GM18502 (cell line): ENCODE measurements around the gene FAP.

ENCODE experiments used
- ATAC-seq: cut with Tn5 transposase; IDR thresholded peaks from one replicate; pipeline ENCODE4 v1.9.1; 2021; ENCODE audit warnings: mild to moderate bottlenecking; ENCODE audit not compliant: unreplicated experiment, poor library complexity

The FAP gene, protein sequence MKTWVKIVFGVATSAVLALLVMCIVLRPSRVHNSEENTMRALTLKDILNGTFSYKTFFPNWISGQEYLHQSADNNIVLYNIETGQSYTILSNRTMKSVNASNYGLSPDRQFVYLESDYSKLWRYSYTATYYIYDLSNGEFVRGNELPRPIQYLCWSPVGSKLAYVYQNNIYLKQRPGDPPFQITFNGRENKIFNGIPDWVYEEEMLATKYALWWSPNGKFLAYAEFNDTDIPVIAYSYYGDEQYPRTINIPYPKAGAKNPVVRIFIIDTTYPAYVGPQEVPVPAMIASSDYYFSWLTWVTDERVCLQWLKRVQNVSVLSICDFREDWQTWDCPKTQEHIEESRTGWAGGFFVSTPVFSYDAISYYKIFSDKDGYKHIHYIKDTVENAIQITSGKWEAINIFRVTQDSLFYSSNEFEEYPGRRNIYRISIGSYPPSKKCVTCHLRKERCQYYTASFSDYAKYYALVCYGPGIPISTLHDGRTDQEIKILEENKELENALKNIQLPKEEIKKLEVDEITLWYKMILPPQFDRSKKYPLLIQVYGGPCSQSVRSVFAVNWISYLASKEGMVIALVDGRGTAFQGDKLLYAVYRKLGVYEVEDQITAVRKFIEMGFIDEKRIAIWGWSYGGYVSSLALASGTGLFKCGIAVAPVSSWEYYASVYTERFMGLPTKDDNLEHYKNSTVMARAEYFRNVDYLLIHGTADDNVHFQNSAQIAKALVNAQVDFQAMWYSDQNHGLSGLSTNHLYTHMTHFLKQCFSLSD

GRCh38 chr2:162243294-162243693, at the start of gene FAP:
FAP (minus strand) TSS chr2:162243445; CDS start chr2:162243327, 118 bp downstream.
- ATAC-seq = no peak

DNA sequence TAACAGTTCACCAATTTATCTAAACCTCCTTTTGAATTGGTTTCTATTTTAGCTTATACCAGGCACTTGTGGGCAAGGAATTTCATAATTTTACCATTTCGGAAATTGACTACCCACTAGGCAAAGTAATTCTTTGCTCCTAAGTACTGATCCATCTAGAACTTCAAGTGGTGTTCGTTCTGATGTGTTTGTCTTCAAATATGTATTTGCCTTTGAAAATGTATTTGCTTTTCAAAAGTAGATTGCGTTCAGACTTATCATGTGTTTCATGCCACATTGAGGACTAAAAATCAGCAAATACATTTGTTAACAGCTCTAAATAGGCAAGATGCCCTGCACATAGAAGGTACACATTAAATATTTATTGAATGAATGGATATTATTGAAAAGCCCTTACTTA, 48.5 kb upstream of the FAP start:
- ATAC-seq = no peak

DNA sequence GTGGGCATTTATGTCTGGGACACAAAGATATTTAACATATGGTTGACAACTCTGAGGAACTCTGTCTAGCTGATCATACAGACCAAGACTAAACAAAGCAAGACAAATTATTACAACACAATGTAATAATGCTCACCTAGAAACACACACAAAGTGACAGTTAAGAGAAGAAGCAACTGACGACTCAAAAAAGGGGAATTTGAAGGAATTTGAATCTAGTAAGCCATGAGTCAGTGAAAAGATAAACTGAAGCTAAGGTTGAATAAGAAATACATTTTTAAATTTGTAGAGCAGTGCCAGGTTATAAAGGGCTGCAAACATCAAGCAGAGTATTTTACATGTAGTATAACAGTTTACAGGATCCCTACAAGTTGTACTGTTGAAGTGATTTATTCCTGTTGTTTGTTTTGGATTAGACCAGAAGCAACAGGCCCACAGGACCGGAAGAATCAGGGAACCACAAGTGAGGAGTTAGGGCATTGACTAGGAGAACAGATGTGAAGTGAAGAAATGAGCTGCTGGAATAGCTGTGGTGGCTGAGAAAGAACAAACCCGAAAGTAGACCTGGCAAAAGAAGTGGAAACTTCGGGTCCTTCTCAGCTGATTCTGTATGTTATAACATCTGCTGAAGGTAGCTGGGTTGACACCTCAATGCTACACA, 39.6 kb upstream of the FAP start:
- ATAC-seq = no peak

DNA sequence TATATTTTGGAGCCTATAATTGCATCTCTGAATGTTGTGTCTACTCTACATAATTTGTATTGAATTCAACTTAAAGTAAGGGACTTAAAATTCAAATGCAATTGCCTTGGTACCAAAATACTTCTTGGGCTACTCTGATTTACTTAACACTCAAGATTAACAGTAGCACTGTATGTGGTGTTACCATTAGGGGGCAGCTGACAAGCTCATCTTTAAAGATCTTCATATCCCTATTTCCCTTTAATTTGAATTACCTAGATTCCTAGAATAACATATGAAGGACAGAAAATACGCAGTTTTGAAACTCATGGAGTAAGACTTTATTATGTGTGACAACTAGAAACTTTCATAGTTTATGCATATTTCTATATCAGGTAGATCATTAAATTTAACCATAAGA, 37.4 kb upstream of the FAP start:
- no peak for ATAC-seq

DNA sequence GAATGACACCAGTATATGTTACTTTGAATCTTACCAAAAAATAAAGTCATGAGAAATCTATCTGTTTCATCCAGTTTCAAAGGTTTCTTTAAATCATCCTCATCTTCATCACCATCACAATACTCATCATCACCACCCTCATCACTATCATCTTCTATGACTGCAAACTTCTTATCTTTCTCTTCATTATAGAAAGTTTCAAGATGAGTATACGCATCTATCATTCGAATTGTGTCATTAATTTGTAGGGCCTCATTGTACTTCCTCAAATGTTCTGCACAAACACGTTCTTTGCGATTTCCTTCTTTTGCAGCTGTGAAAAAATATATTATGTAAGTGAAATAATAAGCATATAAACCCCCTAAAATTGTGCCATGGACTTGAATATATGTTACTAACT, 34.1 kb upstream of the FAP start:
- ATAC-seq = no peak

DNA sequence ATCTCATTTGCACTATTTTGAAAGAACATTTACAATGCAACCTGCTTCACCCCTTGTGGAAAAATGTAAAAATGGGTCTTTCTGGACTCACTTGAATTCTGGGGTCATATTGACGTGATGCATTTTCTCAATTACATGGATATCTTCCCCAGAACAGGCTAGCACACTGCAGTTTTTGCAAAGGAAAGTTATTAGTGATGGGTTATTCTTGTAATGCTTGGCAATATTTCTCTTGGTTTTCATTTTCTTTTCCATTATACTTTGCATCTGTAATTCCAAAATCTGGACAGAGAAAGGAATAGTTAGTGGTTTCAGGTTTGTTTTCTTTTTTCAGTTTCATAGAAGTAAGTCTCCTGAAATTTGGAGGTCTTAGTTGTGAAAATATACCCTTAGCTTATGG, 24.8 kb upstream of the FAP start:
- ATAC-seq = no peak

GRCh38 chr2:162267496-162267895, 24.3 kb upstream of the FAP start:
- ATAC-seq = no peak

DNA sequence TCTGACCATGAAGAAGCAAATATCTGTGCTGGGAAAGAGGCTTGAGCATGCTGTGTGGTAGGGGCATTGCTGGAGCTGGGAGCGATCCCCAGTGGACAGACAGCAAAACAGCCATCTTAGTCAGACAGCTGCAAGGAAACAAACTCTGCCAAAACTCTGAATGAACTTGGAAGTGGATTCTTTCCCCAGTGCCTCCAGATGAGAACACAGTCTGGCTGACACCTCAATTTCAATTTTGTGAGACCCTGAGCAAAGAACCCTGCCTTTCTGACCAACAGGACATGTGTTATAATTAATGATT, 23.2 kb upstream of the FAP start:
- no peak for ATAC-seq

DNA sequence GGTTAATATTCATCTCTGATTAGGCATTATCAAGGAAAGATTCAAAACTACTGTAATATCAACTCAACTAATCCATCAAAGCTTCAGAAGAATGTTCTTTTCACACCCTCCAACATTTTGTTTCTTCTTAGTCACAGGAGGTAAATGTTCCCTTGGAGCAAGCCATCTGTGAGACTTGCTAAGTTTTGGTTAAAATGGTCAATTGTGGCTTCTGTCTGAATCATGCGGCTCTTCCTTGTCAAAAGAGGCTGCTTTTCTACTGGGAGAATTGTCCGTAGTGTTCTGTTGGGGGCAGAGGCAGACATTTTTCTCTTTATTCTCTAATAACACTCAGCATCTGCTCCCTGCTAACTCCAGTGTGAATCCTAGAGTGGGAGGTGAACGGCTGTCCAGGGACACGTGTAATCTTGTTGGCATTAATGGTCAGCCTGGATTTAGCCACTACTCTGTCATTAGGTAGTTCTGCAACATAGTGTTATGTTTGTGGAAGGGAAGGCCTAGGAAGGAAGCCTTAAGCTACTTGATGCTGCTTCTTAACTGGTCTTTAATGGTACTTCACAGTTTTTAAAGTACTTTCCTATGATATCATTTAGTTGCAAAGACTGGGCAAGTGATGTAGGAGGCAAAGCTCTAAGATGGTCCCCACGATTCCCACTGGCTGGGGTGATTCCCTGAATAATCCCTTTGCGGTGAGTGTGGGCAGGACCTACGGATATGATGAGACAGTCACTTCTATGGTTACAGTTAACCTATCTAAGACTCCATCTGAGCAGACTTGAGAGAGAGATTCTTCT, 22.6 kb upstream of the FAP start:
- ATAC-seq = no peak

DNA sequence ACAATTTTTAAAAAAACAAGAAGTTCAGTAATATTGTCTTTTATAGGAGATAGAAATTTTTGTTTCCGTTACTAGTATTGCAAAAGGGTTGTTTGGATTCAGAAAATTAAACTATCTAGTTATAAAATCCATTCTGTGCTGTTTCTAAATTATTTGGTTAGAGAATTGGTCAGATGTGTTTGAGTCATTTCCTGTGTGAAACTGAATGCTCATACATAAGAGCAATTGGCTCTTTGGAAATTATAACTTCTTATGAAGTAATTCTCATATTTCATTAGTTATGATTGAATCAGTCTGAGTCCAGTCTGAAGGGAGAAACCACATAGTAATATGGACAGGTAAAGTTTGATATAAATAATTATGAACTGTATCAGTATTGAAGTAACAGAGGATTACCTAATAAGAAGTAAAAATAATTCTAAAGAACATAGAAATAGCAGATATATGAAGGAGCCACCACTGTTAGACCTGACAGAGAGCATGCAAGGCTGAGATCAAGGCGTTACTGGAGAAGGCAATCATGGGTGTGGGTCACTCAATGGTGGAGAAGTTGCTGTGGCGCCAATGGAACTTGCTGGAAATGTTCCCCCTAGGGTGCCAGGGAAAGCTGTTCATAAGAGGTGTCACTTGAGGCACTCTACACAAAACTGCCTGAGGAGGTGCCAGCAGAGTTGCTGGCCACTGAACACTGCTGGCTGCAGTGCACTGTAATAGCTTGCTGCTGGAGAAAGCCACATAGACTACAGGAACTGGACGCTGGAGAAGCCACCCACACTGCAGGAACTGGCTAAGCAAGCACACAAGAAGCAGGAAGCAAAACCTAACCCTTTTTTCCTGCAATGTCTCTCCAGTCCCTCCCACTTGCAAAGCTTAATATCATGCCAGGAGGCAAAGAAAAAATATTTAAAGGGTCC, 18.0 kb upstream of the FAP start:
- ATAC-seq = peak; percentile 70

DNA sequence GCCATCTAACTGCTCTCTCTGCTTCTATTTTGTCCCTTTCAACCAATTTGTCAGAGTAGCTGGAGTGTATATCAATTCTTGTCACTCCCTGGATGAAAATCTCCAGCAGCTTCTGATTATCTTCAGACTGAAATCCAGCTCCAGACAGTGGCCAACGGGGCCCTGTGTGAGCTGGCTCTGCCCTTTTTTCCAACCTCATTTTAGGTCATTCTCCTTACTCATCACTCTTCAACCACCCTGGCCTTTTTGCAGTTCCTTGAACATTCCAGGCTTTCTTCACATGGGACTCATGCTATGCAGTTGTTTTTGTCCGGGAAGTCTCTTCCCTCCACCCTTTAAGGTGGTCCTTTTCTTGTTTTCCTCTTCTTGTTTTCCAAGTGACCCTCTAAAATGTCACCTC, 15.4 kb upstream of the FAP start:
- ATAC-seq = no peak

DNA sequence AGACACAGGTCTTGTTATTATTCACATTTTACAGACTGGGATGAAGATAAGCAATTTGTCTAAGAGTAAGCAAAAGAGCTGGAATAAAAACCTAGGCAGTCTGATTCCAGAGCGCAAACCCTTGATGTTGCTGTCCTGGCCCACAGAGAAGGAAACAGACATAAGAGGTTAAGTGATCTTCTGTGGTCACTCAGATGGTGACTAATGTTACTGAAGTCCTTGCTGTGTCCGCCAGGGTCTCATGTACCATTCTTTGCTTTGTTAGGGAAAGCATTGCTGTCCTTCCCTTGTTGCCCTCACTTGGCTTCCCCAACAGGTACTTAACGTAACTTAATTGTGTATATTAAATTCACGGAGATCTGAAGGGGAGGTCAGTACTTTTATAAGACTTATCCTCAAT, 14.9 kb upstream of the FAP start:
- no peak for ATAC-seq

DNA sequence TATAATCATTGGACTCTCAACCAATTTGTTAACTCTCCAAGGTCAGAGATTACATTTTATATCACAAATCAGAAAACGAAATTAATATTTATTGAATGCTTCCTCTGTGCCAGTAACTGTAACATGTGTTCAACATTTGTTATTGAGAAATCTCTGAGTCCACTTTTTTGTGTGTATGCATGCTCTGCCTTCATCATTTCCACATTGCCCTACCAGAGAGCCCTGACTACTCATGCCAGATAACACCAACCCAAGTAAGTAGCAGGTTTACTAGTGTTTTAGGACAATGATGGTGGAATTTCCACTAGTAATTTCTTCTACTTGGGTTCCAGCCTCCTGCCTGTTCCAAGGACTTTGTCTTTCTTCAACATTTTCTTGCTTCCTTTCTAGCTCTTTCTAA, 14.2 kb upstream of the FAP start:
- ATAC-seq = no peak

DNA sequence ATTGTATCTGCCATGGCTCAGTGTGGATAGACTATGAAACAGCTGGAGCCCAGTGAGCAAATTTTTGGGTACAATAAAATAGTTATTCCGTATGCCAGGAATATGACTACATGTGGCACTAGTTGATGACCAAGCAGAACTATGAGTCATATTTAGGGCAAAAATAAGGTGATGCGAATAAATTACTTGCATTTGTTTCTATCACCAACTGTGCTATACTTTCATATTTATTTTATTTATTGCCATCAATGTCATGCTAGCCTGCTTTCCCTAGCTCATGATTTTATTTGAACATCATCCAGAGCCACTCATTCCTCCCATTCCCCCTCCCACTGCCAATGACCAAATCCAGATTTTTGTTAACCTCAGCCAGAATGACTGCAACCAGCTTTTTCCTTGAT, 13.3 kb upstream of the FAP start:
- ATAC-seq = no peak

GRCh38 chr2:162254236-162254871, 11.1 kb upstream of the FAP start:
- no peak for ATAC-seq

- ATAC-seq = no peak
These were observed 10.2 kb upstream of the FAP start for GRCh38 chr2:162253435-162253834.

- no peak for ATAC-seq
These were observed 8.9 kb upstream of the FAP start for GRCh38 chr2:162252153-162252552.

DNA sequence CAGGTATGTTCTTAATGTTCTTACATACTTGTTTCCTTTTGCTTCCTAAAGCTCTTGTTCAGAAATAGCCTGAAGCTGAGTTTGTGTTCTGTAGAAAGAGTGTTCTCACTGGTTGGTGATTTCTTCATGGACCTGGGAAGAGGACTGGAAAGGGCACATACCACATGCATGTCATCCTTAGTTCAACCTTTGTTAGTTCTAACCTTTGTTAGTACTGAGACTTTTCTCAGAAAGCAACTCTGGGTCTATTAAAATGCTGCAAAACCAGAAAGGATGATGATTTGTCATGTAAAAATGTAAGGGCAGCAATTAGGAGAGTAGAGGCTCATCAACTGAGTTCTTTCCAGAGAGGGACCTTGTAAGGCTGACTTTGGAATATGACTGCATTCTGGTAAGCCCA, 2.5 kb upstream of the FAP start:
- ATAC-seq = no peak

DNA sequence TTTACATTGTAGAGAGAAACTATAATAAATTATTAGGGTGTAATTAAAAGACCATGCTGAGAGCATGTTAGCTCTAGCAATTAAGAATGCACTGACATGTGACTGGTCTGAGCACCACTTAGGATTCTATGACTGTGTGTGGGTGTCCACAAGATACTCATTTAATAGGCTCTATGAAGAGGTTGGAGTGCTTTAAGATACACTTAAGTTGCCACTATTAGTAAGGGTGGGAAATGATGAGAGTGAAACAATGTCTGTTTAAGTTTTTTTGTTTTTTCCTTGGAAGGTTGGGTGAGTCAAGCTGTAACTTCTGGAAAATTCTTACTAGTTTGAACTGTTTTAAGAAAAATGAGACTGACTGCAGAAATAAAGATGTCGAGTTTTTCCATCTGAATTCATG, 1.8 kb upstream of the FAP start:
- ATAC-seq = no peak
